HEK293T (cell line): ENCODE measurements around the gene OTUD3.

Source experiments
- ELF4 ChIP-seq: fragments of 450-650 bp; IDR thresholded peaks from 2 replicates; pipeline ENCODE4 v1.6.1; 2017; ENCODE audit warnings: antibody characterized with exemption
- FOXM1 ChIP-seq: fragments of 450-650 bp; IDR thresholded peaks from 2 replicates; pipeline ENCODE4 v1.6.1; 2017; ENCODE audit warnings: mild to moderate bottlenecking, borderline replicate concordance
- SP1 ChIP-seq: fragments of 450-650 bp; IDR thresholded peaks from 2 replicates; pipeline ENCODE4 v1.6.1; 2017

GRCh38 chr1:19892129-19892528 lies 9.9 kb downstream of the OTUD3 start:
- TF ChIP-seq ELF4 (no peak), FOXM1 (no peak), SP1 (no peak)
